GM19395 (cell line): ENCODE data around the gene ANTKMT.
"Not testable (repeated sequence)": the region's sequence is repeated elsewhere in the genome, so short reads cannot be mapped to it uniquely, and the experiment has no call there.

Experiments
- ATAC-seq: cut with Tn5 transposase; IDR thresholded peaks from one replicate; pipeline ENCODE4 v1.9.1; 2021; ENCODE audit warnings: mild to moderate bottlenecking, moderate library complexity; ENCODE audit not compliant: unreplicated experiment

The ANTKMT gene

DNA sequence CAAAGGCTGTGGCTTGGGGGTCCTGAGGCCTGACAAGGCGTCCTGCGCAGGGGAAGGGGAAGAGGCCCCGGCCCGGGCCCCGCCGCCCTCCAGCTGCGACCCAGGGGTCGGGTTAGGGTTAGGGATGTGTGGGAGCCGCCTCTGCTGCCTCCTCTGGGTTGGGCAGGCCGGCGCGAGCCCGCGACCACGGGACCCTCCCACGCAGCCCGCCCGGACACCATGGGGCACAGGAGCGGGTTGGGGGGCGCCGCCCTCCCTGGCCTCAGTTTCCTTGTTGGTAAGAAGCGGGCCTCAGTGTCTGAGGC is 19.5 kb downstream of the ANTKMT start:
- no peak for ATAC-seq

- peak; percentile 63 for ATAC-seq
These were observed 20.0 kb downstream of the ANTKMT start, which contains the start of gene CIAO3 for GRCh38 chr16:740764-741505. Gene CIAO3, minus strand, starts transcription at chr16:740997. Its CDS starts 12 bp downstream, at chr16:740985.

DNA sequence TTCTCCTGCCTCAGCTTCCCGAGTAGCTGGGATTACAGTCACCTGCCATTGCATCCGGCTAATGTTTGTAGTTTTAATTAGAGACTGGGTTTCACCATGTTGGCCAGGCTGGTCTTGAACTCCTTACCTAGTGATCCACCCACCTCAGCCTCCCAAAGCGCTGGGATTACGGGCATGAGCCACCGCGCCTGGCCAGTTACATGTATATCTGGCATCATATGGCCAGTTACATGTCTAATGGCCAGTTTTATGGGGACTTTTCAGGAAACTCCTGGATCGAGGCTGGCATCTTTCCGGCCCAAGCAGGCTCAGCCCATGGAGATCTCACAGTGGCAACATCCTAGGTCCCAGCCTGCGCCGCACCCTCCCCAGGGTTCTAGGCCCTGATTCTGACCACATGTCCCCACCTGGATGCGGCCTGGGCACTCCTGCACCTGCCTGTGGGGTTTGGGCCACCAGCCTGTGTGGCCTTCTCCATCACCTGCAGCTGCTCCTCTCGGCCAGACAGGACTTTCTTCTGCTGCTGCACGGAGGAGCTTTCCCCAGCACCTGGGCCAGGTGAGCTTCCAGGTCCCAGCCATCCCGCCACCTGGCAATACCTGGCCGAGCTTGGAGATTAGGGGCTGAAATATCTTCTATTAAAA is 21.2 kb downstream of the ANTKMT start:
- ATAC-seq = no peak

DNA sequence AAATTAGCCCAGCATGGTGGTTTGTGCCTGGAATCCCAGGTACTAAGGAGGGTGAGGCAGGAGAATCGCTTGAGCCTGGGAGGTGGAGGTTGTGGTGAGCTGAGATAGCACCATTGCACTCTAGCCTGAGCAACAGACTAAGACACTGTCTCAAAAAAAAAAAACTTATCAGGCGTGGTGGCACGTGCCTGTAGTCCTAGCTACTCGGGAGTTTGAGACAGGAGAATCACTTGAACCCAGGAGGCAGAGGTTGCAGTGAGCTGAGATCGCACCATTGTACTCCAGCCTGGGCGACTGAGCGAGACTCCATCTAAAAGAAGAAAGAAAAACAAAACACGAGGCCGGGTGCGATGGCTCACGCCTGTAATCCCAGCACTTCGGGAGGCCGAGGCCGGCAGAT is 21.9 kb downstream of the ANTKMT start:
- ATAC-seq = not testable (repeated sequence)

GRCh38 chr16:743794-744500 is 23.0 kb downstream of the ANTKMT start:
- ATAC-seq = no peak

DNA sequence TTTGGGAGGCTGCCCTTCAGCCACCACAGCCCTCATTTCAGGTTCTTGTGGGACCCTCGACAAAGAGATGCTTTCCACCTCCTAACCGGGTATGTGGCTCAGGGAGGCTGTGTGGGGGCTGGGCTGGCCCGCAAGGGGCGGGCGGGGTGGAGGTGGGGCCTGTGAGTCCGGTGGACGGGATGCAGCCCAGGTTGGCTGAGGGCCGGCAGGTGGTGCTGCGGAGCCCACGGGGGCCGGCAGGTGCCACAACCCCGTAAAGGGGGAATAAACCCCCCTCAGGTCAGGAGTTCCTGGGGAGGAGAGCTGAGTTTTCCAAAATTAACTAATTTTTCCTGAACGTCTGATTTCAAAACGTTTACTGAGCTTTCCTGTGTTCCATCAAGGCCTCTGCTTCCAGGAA is 24.8 kb downstream of the ANTKMT start:
- ATAC-seq = no peak

DNA sequence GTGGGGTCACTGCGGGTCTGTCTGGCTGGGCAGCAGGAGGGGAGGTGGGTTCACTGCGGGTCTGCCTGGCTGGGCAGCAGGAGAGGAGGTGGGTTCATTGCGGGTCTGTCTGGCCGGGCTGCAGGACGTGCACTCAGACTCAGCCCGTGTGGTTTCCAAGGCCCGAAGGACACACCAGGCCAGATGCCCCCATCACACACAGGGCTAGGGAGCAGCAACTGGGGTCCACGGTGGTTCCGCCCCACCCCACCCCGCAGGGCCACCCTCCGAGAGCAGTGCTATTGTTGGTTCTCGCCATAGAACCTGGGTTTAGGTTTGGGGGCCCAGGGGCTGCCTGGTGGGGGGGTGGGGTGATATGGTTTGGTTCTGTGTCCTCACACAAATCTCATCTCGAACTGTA is 25.7 kb downstream of the ANTKMT start:
- ATAC-seq = no peak

- no peak for ATAC-seq
These were observed 27.2 kb downstream of the ANTKMT start for GRCh38 chr16:747978-748746.

GRCh38 chr16:749010-749409 is 28.1 kb downstream of the ANTKMT start:
- no peak for ATAC-seq

DNA sequence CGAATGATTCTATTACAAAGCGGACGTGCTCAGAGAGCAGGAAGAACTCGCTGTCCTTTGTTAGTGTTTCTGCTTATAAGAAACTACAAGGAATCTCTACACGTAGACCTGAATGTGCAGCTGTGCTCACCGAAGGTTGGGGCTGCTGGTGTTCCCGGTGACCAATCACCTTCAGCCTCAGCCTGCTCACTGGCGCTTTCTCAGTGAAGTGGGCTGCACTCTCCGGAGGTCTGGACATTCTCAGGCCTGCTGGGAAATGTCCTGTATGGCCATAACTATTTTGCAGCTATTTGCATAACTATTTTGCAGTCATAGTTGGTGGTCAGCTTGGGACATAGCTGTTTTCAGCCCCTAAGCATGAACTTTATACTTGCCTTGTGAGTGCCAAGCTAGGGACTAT is 29.5 kb downstream of the ANTKMT start:
- ATAC-seq = no peak

GRCh38 chr16:751152-752006 is 30.4 kb downstream of the ANTKMT start:
- ATAC-seq = no peak

GRCh38 chr16:752007-752312 is 31.0 kb downstream of the ANTKMT start:
- no peak for ATAC-seq

- not testable (repeated sequence) for ATAC-seq
These were observed 33.2 kb downstream of the ANTKMT start for GRCh38 chr16:754121-754607.

DNA sequence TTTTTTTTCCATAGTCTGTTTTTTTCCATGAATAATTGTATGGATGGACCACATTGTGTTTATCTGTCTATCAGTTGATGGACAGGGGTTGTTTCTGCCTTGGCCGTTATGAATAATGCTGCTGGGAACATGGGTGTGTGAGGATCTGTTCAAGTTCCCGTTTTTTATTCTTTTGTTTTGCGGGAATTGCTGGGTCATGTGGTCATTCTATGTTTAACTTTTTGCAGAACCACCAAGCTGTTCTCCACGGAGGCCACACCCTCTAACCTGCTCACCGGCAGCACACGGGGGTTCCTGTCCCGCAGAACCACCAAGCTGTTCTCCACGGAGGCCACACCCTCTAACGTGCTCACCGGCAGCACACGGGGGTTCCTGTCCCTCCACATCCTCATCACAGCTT is 33.7 kb downstream of the ANTKMT start:
- ATAC-seq = no peak

GRCh38 chr16:756428-756827 is 35.5 kb downstream of the ANTKMT start:
- no peak for ATAC-seq

GRCh38 chr16:759110-759910 is 38.4 kb downstream of the ANTKMT start:
- ATAC-seq = no peak

DNA sequence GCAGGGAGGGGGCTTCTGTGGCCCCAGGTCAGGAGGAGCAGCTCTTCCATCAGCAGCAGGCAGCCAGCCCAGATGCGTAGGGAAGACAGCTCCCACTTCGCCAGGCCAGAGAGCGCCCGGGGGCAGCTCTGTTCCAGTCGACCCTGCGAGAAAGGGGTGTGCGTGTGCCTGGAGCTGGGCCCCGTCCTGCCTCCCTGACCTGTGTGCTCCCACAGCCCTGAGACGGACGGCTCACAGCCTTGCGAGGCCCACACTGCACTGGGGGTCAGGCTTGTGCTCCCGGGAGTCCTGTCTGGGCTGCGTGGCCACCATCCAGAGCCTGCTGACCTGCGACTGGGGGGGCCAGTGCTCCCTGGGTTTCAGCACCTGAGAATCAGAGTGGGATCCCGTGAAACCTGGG is 39.1 kb downstream of the ANTKMT start:
- ATAC-seq = no peak

DNA sequence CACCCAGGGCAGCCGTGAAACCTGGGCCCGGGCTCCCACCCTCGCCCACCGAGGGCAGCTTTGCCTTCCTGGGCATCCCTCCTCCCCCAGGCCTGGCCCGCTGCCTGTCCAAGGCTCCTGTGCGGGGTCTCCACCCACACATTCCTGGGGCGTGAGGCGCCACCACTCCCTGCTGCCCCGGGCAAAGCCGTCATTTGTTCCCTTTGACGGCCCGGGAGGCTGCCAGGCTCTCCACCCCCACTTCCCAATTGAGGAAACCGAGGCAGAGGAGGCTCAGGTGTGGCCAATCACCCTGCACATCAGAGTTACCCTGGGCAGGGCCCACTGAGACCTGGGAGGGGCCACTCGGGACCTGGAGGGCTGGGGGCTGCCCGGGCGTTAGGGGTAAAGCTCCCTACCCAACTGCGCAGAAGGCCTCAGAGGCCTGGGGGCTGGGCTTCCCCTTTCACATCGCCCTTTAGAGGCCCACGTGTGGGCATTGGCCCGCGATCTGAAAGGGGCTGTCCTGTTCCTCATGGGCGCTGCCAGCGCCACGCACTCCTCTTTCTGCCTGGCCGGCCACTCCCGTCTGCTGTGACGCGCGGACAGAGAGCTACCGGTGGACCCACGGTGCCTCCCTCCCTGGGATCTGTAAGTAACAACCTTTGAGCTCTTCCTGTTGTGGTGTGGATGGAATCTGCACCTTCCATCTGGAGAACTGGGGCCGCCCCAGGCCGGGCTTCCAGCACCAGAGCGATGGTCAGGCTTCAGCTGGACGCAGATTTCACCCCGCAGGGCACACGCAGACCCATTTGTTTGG is 39.8 kb downstream of the ANTKMT start, which contains the start of gene MSLN:
Gene MSLN, plus strand, starts transcription at position 190 of the 799 bp plus-strand sequence. CDS start 1,947 bp downstream, outside the sequence.
- ATAC-seq = no peak
